Urinary bladder (tissue), 4 donors: Measurements from ENCODE around the gene HSPA2. TPM values are rescaled to one million over a fixed set of nuclear protein-coding genes. Genes with fewer than 3 reads are reported as not detected.
"Not testable (repeated sequence)": the region's sequence is repeated elsewhere in the genome, so short reads cannot be mapped to it uniquely, and the experiment has no call there.

Source experiments
- DNase-seq: peaks from one replicate; pipeline ENCODE4 v3.0.0-alpha.2; 2015; ENCODE audit errors: extremely low spot score
- H3K27ac ChIP-seq: one replicate; pipeline ENCODE4 v1.5.1; 2013; ENCODE audit warnings: low read depth, mild to moderate bottlenecking, moderate library complexity
- H3K36me3 ChIP-seq: one replicate; pipeline ENCODE4 v1.6.1; 2013; ENCODE audit warnings: mild to moderate bottlenecking, moderate library complexity; ENCODE audit not compliant: insufficient read depth
- H3K4me1 ChIP-seq: one replicate; pipeline ENCODE4 v1.6.1; 2013; ENCODE audit warnings: mild to moderate bottlenecking, moderate library complexity; ENCODE audit not compliant: insufficient read depth
- H3K4me3 ChIP-seq: one replicate; pipeline ENCODE4 v1.5.1; 2013; ENCODE audit warnings: low read depth, low read length
- WGBS: extraction: QIAGEN DNeasy Blood & Tissue Kit; methylation state at CpG from one replicate; pipeline ENCODE4 v1.1.7; 2013; 5-methylcytosine and 5-hydroxymethylcytosine counted together
- polyA plus RNA-seq: library from polyadenylated mRNA; stranded (reverse); fragments of 200-250 nt; gene quantifications from one replicate; pipeline ENCODE4 v1.2.3, GENCODE V29; 2013
- total RNA-seq: library from RNA; depleted of rRNA; stranded (reverse); fragments of >200 nt; gene quantifications from one replicate; pipeline ENCODE4 v1.2.3, GENCODE V29; 2014
- donor health status: healthy with polysubstance abuse.
- donor health status: healthy.

The HSPA2 gene
- total and polyA plus RNA-seq, 2 donors = 50.8 to 124 TPM

DNA sequence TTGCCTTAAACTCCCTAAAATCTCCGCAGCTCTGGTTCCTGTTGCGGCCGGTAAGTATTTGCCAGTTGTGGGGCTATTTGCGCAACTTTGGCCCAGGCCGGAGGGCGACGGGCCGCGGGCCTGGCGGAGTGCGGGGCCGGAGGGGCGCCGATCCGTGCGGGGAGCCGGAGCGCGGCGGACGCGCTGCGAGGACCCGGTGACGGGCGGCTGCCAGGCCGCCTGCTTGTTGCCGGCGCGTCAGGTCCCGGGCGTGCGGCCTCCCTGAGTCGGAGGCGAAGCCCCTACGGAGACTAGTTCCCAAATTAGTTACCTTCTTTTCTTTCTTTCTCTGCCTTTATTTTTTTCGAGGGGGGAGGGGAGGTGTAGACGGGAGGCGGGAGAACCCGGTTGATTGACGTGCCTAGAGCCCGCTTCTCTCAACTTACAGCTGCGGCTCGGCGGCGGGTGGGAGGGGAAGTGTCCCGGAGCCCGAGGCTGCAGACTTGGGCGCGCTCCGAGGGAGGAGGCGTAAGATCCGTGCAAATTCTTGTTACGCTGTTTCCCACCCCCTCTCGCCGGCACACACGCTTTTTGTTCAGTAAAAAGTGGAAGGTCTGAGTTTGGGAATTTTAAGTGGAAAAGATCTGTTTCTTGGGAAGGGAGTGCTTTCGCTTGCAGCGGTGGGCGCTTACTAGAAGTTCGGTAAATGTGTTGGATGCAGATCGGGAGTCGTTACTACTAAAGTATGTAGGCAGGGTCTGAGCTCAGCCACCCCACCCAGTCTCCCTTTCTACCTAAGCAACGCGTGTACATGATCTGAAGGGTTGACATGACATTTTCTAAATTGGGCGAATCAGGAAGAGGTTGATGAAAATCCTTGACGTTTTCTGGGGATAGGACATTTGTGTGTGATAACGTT is 35.4 kb upstream of the HSPA2 start:
- Histone ChIP-seq H3K27ac (peak overlapping the region; percentile 100), H3K4me3 (peak overlapping the region; percentile 82), H3K4me1 (peaks cover 4% of the 10 kb centered on the region), H3K36me3 (no peaks in the 10 kb centered on the region)
- peak; percentile 89 for DNase-seq
- WGBS = under 1% methylated on average over 68 of the region's 68 CpGs

DNA sequence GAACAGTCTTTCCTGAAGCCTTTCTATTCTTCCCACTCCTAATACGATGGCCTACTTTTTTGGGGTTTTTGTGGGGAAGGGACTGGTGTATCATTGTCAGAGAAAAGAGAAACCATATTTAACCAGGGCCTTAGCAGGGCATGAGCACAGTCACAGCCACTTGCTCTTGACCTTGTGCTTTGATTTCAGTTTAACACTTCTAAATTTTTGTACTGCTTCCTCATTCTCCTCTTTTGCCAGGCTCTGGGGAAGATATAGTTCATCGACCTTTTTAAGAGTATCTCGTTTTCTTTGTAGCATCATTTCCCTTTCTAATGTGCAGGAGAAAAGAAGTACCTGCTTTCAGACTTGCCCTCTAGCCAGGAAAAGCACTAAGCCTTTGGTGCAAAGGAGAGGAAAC is 33.8 kb upstream of the HSPA2 start:
- 49% methylated on average over 3 of the region's 3 CpGs for WGBS
- H3K27ac ChIP-seq = peak overlapping the region; percentile 3

DNA sequence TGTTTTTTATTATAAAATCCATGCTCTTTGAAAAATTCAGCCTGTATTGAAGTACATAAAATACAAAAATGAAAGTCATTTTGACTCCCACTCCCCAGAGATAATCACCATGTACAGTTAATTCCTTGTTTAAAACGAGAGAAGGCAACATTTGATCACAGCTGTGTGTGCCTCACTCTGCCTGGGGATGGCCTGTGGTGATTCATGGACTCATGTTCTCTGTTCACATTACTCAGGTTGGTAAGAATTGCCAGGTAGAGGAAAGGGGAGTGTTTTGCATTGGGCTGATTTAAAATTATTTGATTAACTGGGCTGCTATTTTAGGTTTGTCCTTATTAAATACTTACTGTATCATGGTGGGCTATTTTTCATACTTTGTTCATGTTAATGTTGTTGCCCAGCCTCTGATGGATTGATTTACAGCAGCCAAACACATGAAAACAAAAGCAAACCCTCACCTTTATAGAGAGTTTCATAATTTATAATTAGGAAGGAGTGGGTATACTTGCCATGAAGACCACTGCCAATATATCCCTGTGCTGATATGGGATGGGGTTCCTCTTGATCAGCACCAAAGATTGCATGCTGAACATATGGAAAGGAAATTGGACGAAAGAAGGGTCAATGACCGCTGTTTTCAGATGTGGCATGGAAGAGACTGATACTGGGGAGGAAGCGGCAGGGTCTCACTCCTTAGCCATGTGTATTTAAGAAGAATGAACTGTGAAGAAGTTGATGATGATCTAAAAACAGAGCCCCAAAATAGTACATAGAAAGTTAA is 33.0 kb upstream of the HSPA2 start:
- no peak for DNase-seq
- WGBS = 72% methylated on average over 4 of the region's 4 CpGs

More for the DNA sequence above, 33.8 kb upstream of the HSPA2 start:
- no peak for DNase-seq
- H3K4me1 ChIP-seq = peaks cover 2% of the 10 kb centered on the region
- H3K4me3 ChIP-seq = no peak overlapping the region
- H3K36me3 ChIP-seq = no peaks in the 10 kb centered on the region

DNA sequence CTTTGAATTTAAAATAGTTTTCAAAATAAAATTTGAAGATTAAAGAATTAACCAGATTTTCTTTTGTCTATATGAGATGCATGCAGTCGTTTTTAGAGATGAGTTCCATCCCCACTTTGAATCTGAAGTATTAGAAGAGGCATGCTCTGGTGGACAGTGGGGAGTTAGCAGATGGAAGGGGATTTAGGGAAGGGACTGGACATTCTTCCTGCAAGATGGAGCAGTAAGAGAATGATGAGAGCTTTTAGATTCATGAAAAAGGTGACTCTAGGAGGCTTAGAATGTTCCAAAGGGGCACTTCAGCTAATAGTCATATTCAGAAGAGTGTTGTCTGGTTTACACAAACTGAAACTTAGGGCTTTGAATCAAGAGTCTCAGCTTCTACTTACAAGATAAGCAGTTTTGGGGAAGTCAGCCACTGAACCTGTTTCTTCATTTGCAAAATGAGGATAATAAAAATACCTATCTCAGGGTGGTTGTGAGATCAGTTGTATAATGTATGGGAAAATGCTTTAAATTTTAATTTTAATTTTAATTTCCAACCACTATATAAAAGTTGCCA is 32.2 kb upstream of the HSPA2 start:
- Histone ChIP-seq H3K36me3 (no peaks in the 10 kb centered on the region), H3K4me1 (peaks cover 2% of the 10 kb centered on the region), H3K4me3 (no peak overlapping the region), H3K27ac (no peak overlapping the region)
- WGBS = 43% methylated on average over 1 of the region's 1 CpG
- no peak for DNase-seq

More for the DNA sequence above, 33.0 kb upstream of the HSPA2 start:
- no peak overlapping the region for H3K27ac ChIP-seq
- peaks cover 2% of the 10 kb centered on the region for H3K4me1 ChIP-seq
- H3K36me3 ChIP-seq = no peaks in the 10 kb centered on the region
- no peak overlapping the region for H3K4me3 ChIP-seq

DNA sequence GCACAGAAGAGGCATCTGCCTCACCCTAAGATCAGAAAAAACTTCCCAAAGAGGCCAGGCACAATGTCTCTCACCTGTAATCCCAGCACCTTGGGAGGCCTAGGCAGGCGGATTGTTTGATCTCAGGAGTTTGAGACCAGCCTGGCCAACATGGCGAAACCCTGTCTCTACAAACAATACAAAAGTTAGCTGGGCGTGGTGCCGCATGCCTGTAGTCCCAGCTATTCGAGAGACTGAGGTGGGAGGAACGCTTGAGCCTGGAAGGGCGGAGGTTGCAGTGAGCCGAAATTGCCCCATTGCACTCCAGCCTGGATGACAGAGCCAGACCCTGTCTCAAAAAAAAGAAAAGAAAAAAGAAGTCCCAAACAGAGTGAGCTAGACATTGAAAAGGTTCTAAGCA is 31.5 kb upstream of the HSPA2 start:
- no peaks in the 10 kb centered on the region for H3K36me3 ChIP-seq
- no peak for DNase-seq
- H3K27ac ChIP-seq = no peak overlapping the region
- peaks cover 2% of the 10 kb centered on the region for H3K4me1 ChIP-seq
- H3K4me3 ChIP-seq = no peak overlapping the region
- WGBS = 89% methylated on average over 8 of the region's 8 CpGs

DNA sequence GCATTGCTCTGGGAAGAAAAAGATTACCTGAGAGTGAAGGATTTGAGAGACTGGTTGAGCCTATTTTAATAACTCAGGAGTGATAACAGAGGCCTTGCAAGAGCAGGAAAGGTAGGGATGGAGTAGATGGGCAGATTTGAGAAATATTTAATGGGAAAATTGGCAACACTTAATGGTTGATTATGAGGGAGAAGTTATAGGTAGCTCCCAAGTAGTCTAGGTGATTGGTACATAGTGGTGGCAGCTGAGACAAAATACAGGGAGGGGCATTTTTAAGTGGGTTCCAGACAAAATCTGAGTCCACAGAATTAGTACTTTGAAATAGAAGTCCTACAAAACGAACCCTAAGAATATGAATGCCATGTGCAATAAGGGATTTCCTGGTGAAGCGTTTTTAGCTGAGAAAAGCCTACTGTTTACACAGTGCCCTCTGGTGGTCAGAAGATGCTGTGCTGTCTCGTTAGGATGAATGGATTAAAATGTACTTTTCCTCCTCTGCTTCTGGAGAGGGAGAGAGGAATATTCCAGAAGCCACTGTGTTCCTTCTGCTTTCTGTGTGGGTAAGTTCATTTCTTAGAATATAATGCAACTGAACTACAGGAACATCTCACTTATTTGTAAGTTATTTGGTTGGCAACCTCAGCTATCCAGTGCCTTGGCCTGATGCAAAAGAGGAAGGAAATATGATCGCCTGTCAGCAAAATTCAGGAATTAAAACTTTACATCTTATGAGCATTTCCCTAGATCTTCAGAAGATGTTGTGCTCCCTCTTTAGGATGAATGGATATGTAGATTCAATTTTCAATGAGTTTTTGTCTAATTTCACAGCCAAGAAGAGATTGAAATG is 29.5 kb upstream of the HSPA2 start:
- 23% methylated on average over 4 of the region's 4 CpGs for WGBS
- peaks cover 5% of the 10 kb centered on the region for H3K4me1 ChIP-seq
- no peak for DNase-seq
- H3K36me3 ChIP-seq = no peaks in the 10 kb centered on the region
- no peak overlapping the region for H3K27ac ChIP-seq
- no peak overlapping the region for H3K4me3 ChIP-seq

DNA sequence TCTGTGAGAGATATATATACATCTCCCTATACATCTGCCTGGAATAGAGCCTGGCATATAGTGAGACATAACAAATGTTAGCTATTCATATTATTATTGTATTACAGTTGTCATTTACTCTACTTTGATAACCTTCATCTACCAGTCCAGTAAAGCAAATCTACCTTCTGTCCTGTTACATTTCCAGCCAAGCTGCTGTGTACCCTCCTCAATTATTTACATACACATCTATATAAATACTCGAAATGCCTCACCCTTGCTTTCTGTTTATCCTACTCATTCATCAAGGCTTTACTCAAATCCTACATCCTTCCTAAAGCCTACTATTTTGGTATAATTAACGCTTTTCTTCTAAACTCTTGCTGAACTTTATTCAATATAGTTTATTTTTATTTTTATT is 27.3 kb upstream of the HSPA2 start:
- H3K4me1 ChIP-seq = peaks cover 2% of the 10 kb centered on the region
- no peaks in the 10 kb centered on the region for H3K36me3 ChIP-seq
- no peak for DNase-seq
- 73% methylated on average over 2 of the region's 2 CpGs for WGBS
- H3K4me3 ChIP-seq = no peak overlapping the region
- no peak overlapping the region for H3K27ac ChIP-seq

DNA sequence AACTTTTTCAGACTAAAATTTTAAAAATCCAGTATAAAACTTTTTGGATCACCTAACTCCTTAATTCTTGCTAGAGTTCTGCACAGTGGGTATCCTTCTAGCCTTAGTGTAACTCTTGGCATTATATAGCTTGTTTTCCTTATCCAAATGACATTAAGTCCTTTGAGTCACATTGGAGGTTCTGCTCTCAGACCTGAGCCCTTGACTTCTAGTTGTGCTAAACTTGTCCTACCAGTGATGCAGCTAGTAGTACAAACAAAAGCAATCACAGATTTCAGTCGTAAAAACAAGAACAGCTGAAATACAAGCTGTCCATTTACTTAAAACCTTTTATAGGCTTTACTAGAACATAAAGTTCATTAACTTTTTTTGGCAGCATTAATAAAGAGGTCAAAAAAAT is 25.5 kb upstream of the HSPA2 start:
- no peak overlapping the region for H3K4me3 ChIP-seq
- H3K4me1 ChIP-seq = peaks cover 2% of the 10 kb centered on the region
- no peaks in the 10 kb centered on the region for H3K36me3 ChIP-seq
- DNase-seq = no peak
- 40% methylated on average over 1 of the region's 1 CpG for WGBS
- H3K27ac ChIP-seq = no peak overlapping the region

DNA sequence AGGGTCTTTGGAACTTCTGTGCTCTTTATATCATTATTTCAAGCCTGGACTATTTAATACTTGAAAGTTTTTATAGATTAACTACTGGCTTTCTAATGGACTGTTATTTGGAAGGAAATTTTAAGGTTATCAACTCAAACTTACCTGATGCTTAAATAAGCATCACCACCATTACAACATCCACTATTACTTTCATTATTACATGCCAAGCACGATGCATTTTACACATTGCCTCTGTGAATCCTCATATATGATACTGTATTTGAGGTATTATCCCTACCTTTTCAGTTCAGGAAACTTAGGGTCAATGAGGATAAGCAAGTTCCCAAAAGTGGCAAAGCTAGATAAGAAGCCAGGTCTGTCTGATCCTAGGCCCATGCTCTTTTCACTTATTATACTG is 23.6 kb upstream of the HSPA2 start:
- 87% methylated on average over 1 of the region's 1 CpG for WGBS

DNA sequence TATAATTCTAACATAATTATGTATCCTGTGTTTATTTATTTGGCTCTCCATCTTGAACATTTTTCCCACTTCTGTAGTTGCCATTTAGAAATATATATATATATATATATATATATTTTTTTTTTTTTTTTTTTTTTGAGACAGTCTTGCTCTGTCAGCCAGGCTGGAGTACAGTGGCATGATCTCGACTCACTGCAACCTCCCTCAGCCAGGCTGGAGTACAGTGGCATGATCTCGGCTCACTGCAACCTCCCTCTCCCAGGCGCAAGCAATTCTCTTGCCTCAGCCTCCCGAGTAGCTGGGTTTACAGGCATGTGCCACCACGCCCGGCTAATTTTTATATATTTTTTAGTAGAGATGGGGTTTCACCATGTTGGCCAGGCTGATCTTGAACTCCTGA is 22.9 kb upstream of the HSPA2 start:
- H3K4me3 ChIP-seq, H3K36me3 ChIP-seq, DNase-seq, H3K27ac ChIP-seq, H3K4me1 ChIP-seq: not testable (repeated sequence)
- 93% methylated on average over 6 of the region's 6 CpGs for WGBS

More for the DNA sequence above, 23.6 kb upstream of the HSPA2 start:
- H3K27ac ChIP-seq = no peak overlapping the region
- no peak for DNase-seq
- peaks cover 2% of the 10 kb centered on the region for H3K4me1 ChIP-seq
- no peak overlapping the region for H3K4me3 ChIP-seq
- no peaks in the 10 kb centered on the region for H3K36me3 ChIP-seq

DNA sequence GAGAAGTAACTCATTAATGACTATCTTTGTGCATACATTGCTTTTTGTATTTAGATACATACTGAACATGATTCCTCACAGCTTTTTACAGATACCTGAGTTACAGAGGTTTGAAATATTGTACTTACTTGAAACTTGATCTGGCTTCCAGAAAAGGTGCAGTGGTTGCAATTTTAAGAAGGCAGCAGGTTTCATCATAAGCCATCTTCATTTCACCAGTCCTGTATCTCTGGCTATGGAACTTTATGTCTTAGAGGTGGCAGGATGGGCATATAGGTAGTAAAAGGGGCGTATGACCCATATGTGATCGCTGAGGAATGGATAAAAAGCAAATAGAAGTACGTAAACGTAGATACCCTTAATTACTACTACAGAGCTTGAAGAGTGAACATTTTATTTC is 22.3 kb upstream of the HSPA2 start:
- H3K4me1 ChIP-seq = peaks cover 2% of the 10 kb centered on the region
- DNase-seq = no peak
- 91% methylated on average over 4 of the region's 4 CpGs for WGBS
- H3K4me3 ChIP-seq = no peak overlapping the region
- no peaks in the 10 kb centered on the region for H3K36me3 ChIP-seq
- no peak overlapping the region for H3K27ac ChIP-seq

DNA sequence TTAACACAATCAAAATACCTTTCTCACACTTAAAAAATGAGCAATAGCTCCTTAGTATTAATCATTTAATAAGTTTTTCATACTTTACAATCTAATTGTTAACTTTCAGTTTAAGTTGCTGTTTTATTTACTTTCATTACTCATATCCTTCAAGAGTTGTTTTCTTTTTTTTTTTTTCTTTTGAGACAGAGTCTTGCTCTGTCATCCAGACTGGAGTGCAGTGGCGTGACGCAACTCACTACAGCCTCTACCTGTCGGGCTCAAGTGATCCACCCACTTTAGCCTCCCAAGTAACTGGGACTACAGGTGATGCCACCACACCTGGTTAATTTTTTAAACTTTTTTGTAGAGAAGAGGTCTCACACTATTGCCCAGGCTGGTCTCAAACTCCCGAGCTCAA is 19.8 kb upstream of the HSPA2 start:
- WGBS = 96% methylated on average over 4 of the region's 4 CpGs
- Histone ChIP-seq H3K4me3 (no peak overlapping the region), H3K27ac (no peak overlapping the region), H3K4me1 (no peaks in the 10 kb centered on the region), H3K36me3 (no peaks in the 10 kb centered on the region)
- DNase-seq = no peak
